ENCODE data around the gene FAF1. TPM values are rescaled to one million over a fixed set of nuclear protein-coding genes. Genes with fewer than 3 reads are reported as not detected.

The FAF1 gene
- total RNA-seq, 1 experiment from 2014 or later: 78.7 TPM

GRCh38 chr1:50979937-50980336 is 19.9 kb upstream of the FAF1 start:
- no peak for TF ChIP-seq CTCF (IDR thresholded peaks at IDR 0.05; ENCODE audit: insufficient read depth in 1 of 2, low read depth in 1 of 2, low read length in 1 of 2, severe bottlenecking in 1 of 2, unreplicated experiment in 1 of 2)
- H3K27ac Mint-ChIP-seq (ENCODE audit: unreplicated experiment): no peak overlapping the region
- DNase-seq: no peak
- intact Hi-C loops (cut with micrococcal nuclease; ENCODE audit: unreplicated experiment): no loop called here
- H3K27me3 ChIP-seq (replicated peaks; ENCODE audit: control insufficient read depth, insufficient read depth, low read length): no peaks in the 10 kb centered on the region; the same call in 1 of the 2 replicates
- H3K36me3 ChIP-seq (ENCODE audit: control insufficient read depth, insufficient read depth, low read length): no peaks in the 10 kb centered on the region
- POLR2A ChIA-PET: no interaction called here
- CTCF ChIA-PET: no interaction called here
- H3K4me1 Mint-ChIP-seq (ENCODE audit: low read depth, unreplicated experiment): peaks cover 4% of the 10 kb centered on the region
- no TSS peak for BruUV-seq (replicated peaks)
- H3K9me3 ChIP-seq: no peaks in the 10 kb centered on the region
- H3K4me3 ChIP-seq (ENCODE audit: low read depth, low read length): no peak overlapping the region
- H3K36me3 Mint-ChIP-seq (ENCODE audit: insufficient read depth, unreplicated experiment): no peaks in the 10 kb centered on the region
- no peaks in the 10 kb centered on the region for H3K9me3 Mint-ChIP-seq (ENCODE audit: unreplicated experiment)
- H3K27me3 Mint-ChIP-seq (ENCODE audit: insufficient read depth, unreplicated experiment): peaks cover 2% of the 10 kb centered on the region
- no peak overlapping the region for H3K4me3 Mint-ChIP-seq (ENCODE audit: unreplicated experiment)
- H3K4me1 ChIP-seq: no peaks in the 10 kb centered on the region

GRCh38 chr1:50978852-50979781 is 19.1 kb upstream of the FAF1 start:
- H3K4me1 ChIP-seq: no peaks in the 10 kb centered on the region
- no peaks in the 10 kb centered on the region for H3K36me3 Mint-ChIP-seq (ENCODE audit: insufficient read depth, unreplicated experiment)
- H3K9me3 Mint-ChIP-seq (ENCODE audit: unreplicated experiment): no peaks in the 10 kb centered on the region
- intact Hi-C loops (cut with micrococcal nuclease; ENCODE audit: unreplicated experiment): no loop called here
- H3K4me3 Mint-ChIP-seq (ENCODE audit: unreplicated experiment): peak overlapping the region; percentile 72
- H3K4me3 ChIP-seq (ENCODE audit: low read depth, low read length): peak overlapping the region; percentile 45
- H3K9me3 ChIP-seq: no peaks in the 10 kb centered on the region
- H3K36me3 ChIP-seq (ENCODE audit: control insufficient read depth, insufficient read depth, low read length): no peaks in the 10 kb centered on the region
- H3K4me1 Mint-ChIP-seq (ENCODE audit: low read depth, unreplicated experiment): peaks cover 4% of the 10 kb centered on the region
- BruUV-seq (replicated peaks): no TSS peak
- DNase-seq: no peak
- CTCF ChIA-PET: interaction anchor here (1.6 kb wide), 1 partner anchor 9 kb away, joined by 5 read pairs; the partner anchor contains the start of gene CDKN2C
- POLR2A ChIA-PET: no interaction called here
- no peaks in the 10 kb centered on the region; the same call in 1 of the 2 replicates for H3K27me3 ChIP-seq (replicated peaks; ENCODE audit: control insufficient read depth, insufficient read depth, low read length)
- no peak overlapping the region for H3K27ac Mint-ChIP-seq (ENCODE audit: unreplicated experiment)
- H3K27me3 Mint-ChIP-seq (ENCODE audit: insufficient read depth, unreplicated experiment): peaks cover 4% of the 10 kb centered on the region
- TF ChIP-seq CTCF (IDR thresholded peaks at IDR 0.05; ENCODE audit: insufficient read depth in 1 of 2, low read depth in 1 of 2, low read length in 1 of 2, severe bottlenecking in 1 of 2, unreplicated experiment in 1 of 2): no peak

DNA sequence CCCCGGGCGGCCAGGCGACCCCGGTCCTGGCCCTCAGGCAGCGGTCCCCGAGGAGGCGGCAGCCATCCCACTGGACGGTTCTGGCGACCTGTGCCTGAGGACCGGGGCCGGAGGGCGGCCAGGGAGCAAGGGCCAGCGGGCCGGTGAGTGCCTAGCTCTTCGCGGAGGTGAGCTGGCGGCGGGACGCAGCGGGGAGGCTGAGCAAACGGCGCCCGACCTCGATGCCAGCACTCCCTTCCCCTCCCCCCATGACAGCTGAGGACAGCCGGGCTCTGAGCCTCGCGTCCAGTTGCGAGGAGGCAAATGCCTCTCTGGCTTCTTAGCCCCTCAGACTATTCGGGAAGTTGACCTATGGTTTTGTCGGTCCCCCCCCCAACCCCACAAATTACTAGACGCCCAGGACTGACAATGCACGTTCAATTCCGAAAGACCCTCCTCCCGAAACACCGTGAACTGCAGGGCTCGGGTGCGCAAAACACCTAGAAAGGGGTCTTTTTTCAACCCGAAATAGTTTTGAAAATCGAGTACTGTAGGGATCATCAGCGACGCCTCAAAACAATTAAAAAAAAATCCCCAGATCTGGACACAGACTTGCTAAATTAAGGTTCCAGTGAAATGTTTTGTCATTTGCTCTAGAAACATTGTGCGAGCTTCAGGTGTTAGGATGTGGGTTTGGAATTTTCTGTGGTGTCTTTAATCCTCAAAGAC is 18.2 kb upstream of the FAF1 start:
- POLR2A ChIA-PET: no interaction called here
- Histone ChIP-seq H3K36me3 (ENCODE audit: control insufficient read depth, insufficient read depth, low read length) (no peaks in the 10 kb centered on the region), H3K4me3 (ENCODE audit: low read depth, low read length) (peak overlapping the region; percentile 45), H3K27me3 (replicated peaks; ENCODE audit: control insufficient read depth, insufficient read depth, low read length) (no peaks in the 10 kb centered on the region; the same call in 1 of the 2 replicates), H3K4me1 (no peaks in the 10 kb centered on the region), H3K9me3 (no peaks in the 10 kb centered on the region)
- BruUV-seq (replicated peaks): no TSS peak
- CTCF ChIA-PET: interaction anchor here (1.6 kb wide), 1 partner anchor 9 kb away, joined by 5 read pairs; the partner anchor contains the start of gene CDKN2C
- peaks cover 4% of the 10 kb centered on the region for H3K4me1 Mint-ChIP-seq (ENCODE audit: low read depth, unreplicated experiment)
- peaks cover 6% of the 10 kb centered on the region for H3K27me3 Mint-ChIP-seq (ENCODE audit: insufficient read depth, unreplicated experiment)
- H3K27ac Mint-ChIP-seq (ENCODE audit: unreplicated experiment): no peak overlapping the region
- peak; percentile 44 to 49 for DNase-seq
- no peaks in the 10 kb centered on the region for H3K9me3 Mint-ChIP-seq (ENCODE audit: unreplicated experiment)
- peak overlapping the region; percentile 72 for H3K4me3 Mint-ChIP-seq (ENCODE audit: unreplicated experiment)
- intact Hi-C loops (cut with micrococcal nuclease; ENCODE audit: unreplicated experiment): no loop called here
- TF ChIP-seq CTCF (IDR thresholded peaks at IDR 0.05; ENCODE audit: insufficient read depth in 1 of 2, low read depth in 1 of 2, low read length in 1 of 2, severe bottlenecking in 1 of 2, unreplicated experiment in 1 of 2): no peak
- H3K36me3 Mint-ChIP-seq (ENCODE audit: insufficient read depth, unreplicated experiment): no peaks in the 10 kb centered on the region
